Right hindlimb (tissue), 1 donor: ENCODE data around the gene XRCC6.
"Not testable (repeated sequence)": the region's sequence is repeated elsewhere in the genome, so short reads cannot be mapped to it uniquely, and the experiment has no call there.

Experiments used
- DNase-seq: peaks from one replicate; pipeline ENCODE4 v3.0.0-alpha.2; 2018

Gene XRCC6

DNA sequence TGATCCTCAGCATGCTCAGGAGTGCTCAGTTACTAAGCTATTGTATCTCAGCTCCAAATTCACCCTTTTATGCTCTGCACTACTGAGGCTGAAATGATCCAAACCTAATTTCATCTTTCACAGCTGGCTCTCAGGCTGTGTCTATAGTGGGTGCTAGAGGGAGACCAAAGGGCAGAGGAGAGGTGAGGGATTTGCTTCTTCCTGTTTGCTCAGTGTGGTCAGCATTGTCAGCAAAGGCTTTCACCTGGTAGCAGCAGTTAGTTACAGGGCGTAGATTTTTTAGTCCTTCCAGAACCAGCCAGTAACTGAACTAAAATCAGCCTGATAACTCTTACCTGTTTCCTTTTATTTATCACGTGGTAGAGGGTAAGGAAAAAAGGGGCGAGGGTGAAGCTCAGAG lies 33.2 kb downstream of the XRCC6 start:
- DNase-seq: no peak

GRCh38 chr22:41656556-41656955 lies 35.5 kb downstream of the XRCC6 start:
- no peak for DNase-seq

GRCh38 chr22:41657709-41658108 lies 36.6 kb downstream of the XRCC6 start:
- DNase-seq: no peak

DNA sequence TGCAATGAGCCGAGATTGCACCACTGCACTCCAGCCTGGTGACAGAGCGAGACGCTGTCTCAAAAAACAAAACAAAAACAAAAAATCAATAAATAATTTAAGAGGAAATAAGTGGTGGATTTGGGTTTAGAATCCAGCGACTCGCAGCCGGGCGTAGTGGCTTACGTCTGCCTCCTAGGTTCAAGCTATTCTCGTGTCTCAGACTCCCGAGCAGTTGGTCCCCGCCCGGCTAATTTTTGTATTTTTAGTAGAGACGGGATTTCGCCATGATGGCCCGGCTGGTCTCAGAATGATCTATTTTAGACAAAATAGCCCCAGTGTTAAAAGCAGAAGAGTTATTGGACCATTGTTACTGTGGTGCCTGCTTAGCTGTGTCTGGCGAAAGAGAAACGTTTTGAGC lies 37.8 kb downstream of the XRCC6 start:
- no peak for DNase-seq

DNA sequence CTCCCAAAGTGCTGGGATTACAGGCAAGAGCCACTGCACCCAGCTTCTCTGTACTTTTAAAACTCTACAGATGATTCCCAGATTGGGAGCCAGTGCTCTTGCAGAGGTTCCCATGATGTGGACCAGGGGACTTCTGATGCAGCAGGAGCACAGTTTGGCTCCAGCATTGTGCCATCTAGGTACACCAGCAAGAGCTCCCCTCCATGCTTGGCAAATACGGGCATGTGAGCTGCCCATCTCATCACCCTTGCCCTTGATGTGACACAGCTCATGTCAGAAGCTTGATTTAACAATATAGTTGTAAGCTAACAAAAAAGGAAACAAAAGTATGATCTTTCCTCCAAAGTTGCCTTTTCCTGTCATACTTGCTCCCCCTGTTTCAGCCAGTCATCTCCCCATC lies 38.8 kb downstream of the XRCC6 start:
- no peak for DNase-seq

- DNase-seq: no peak
Measured at GRCh38 chr22:41660416-41660815, 39.3 kb downstream of the XRCC6 start.

DNA sequence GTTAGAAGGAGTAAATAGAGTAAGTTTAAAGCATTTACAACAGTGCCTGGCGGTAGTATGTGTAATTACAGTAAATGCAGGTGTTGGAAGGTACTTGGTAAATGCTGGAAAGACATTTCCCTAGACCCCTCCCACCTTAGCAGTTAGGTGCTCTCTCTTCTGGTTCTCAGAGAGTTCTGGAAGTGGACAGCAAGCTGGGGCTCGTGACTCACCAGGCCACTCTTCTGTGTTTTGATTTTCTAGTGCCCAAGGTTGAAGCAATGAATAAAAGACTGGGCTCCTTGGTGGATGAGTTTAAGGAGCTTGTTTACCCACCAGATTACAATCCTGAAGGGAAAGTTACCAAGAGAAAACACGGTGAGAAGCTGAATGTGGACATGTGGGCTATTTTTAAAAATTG lies 40.0 kb downstream of the XRCC6 start:
- DNase-seq: no peak

DNA sequence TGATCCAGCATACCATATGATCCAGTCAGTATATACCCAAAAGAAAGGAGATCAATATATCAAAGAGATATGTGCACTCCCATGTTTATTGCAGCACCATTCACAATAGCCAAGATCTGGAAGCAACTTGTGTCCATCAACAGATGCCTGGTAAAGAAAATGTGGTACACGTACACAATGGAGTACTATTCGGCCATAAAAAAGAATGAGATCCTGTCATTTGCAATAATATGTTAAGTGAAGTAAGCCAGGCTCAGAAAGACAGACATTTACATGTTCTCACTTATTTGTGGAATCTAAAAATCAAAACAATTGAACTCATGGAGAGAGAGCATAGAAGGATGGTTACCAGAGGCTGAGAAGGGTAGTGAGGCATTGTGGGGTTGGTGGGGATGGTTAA lies 40.6 kb downstream of the XRCC6 start:
- no peak for DNase-seq

DNA sequence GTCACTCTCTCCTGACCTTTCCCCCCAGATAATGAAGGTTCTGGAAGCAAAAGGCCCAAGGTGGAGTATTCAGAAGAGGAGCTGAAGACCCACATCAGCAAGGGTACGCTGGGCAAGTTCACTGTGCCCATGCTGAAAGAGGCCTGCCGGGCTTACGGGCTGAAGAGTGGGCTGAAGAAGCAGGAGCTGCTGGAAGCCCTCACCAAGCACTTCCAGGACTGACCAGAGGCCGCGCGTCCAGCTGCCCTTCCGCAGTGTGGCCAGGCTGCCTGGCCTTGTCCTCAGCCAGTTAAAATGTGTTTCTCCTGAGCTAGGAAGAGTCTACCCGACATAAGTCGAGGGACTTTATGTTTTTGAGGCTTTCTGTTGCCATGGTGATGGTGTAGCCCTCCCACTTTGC lies 42.5 kb downstream of the XRCC6 start:
- DNase-seq: not testable (repeated sequence)

DNA sequence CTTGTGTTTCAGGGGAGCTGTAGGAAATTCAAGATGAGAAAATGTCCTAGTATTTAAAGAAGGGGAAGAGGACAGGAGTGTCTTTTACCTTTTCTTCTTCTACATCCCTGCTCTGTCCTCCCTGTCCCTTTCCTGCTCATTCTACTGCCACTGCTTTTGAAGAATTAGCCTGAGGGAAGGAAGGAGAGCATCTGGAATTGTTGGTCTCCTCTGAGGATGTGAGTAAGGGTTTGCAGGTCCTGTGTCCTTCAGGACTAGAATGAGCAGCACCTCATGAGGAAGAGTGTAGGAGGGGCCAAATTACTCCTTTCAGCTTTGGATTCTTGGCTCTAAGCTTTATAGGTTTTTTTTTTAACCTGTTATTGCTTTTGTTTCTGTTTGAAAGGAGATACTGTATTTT lies 43.4 kb downstream of the XRCC6 start:
- no peak for DNase-seq

GRCh38 chr22:41664951-41665350 lies 43.9 kb downstream of the XRCC6 start:
- DNase-seq: no peak

GRCh38 chr22:41668971-41669911 lies 48.1 kb downstream of the XRCC6 start:
- DNase-seq: no peak

GRCh38 chr22:41672096-41672495 lies 51.0 kb downstream of the XRCC6 start:
- not testable (repeated sequence) for DNase-seq

GRCh38 chr22:41672780-41673509 lies 51.9 kb downstream of the XRCC6 start:
- DNase-seq: no peak

- no peak for DNase-seq
Measured at GRCh38 chr22:41674846-41675340, 53.8 kb downstream of the XRCC6 start.

DNA sequence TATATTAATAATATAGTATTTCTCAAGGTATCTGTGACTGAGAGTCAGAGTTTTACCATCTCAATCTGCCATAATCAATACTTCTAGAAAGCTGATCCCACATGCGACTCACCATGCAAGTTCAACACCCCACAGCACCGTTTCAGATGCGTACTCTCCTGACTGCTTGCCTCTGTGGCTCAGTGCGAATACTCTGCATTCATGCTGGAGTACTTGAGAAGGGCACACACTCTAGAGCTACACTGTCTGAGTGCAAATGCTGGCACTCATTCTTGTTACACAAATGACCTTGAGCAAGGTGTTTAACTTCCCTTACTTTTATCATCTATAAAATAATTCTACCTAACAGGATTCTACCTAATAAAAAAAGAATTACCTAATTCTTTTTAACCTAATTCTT lies 55.0 kb downstream of the XRCC6 start:
- DNase-seq: no peak

DNA sequence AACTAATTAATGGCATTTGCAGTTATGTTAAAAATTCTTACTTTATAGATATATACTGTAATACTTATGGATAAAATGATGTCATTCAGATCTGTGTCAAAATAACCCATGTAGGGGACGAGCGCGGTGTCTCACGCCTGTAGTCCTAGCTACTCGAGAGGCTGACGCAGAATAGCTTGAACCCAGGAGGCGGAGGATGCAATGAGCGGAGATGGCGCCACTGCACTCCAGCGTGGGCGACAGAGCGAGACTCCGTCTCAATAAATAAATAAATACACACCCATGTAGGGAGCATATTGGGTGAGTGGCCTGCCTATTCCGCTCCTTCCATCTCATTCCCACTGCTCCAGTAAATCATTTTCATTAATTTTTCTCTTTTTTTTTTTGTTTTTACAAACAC lies 60.5 kb downstream of the XRCC6 start:
- DNase-seq: no peak

GRCh38 chr22:41682033-41682807 lies 61.1 kb downstream of the XRCC6 start:
- peak; percentile 94 for DNase-seq

- no peak for DNase-seq
Measured at GRCh38 chr22:41683052-41683451, 62.0 kb downstream of the XRCC6 start.

GRCh38 chr22:41683616-41684015 lies 62.5 kb downstream of the XRCC6 start:
- DNase-seq: no peak

GRCh38 chr22:41684194-41684593 lies 63.1 kb downstream of the XRCC6 start:
- DNase-seq: no peak

- not testable (repeated sequence) for DNase-seq
Measured at GRCh38 chr22:41686890-41687289, 65.8 kb downstream of the XRCC6 start.

DNA sequence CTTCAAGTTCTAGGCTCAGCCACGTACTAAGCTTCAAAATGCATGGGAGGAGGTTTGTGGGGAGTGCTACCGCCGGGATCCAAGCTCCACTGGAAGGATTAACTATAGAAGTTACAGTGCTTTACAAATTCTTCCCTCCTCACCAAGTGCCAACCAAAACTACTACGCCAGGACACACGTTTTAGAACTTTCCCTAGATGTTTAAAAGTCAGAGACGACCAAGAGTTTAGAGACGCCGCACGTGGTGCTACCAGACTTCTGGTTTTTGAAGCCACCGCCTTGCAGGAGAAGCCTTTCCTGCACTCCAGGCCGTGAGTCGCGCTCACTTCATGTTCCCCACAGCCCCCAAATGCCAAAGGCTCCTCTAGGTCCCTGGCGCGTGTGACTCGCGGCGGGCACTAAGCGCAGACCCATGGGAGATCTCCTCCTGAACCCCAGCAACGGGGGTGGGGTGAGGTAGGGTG lies 66.8 kb downstream of the XRCC6 start:
- DNase-seq: no peak
